ENCODE measurements around the gene HOXB1.

GRCh38 chr17:48556576-48557401 lies 26.0 kb upstream of the HOXB1 start:
- no peak for TF ChIP-seq CTCF (IDR thresholded peaks at IDR 0.05; ENCODE audit: control extremely low read depth in 1 of 3, insufficient read depth in 1 of 3, low read depth in 1 of 3, low read length in 3 of 3)
- TF ChIP-seq PHF8 (conservative IDR thresholded peaks at IDR 0.05; ENCODE audit: low read depth, low read length) = no peak
